Activated CD8-positive, alpha-beta T cell treated with anti-CD3 and anti-CD28 coated beads, Interleukin-2, amount 10 ng/mL, durations not matched to agents 7 days and 5 days (primary cell): ENCODE data around the gene MARCO. TPM values are rescaled to one million over a fixed set of nuclear protein-coding genes. Genes with fewer than 3 reads are reported as not detected.

ENCODE experiments used
- ATAC-seq: fragments of 150-1000 bp; cut with Tn5 transposase; one replicate; pipeline ENCODE4 v1.10.0; 2021; ENCODE audit warnings: moderate library complexity
- CTCF ChIA-PET: fragments of 350-600 bp; sonication (Branson Sonifier 250); formaldehyde crosslinking; loops from one replicate; lab custom pipeline; 2021; ENCODE audit warnings: antibody characterized with exemption; lab: Charles Lee
- POLR2A ChIA-PET: fragments of 350-600 bp; sonication (Branson Sonifier 250); formaldehyde crosslinking; loops from one replicate; lab custom pipeline; 2021; ENCODE audit warnings: antibody characterized with exemption; lab: Charles Lee
- DNase-seq: peaks from one replicate; pipeline ENCODE4 v3.0.0-alpha.2; 2020
- H3K27ac Mint-ChIP-seq: one replicate; pipeline ENCODE4 v1.8.0; 2021; ENCODE audit warnings: mild to moderate bottlenecking, mixed read lengths
- H3K27me3 Mint-ChIP-seq: one replicate; pipeline ENCODE4 v1.8.0; 2021; ENCODE audit warnings: low read depth, mixed read lengths
- H3K36me3 Mint-ChIP-seq: one replicate; pipeline ENCODE4 v1.8.0; 2021; ENCODE audit warnings: low read depth, mixed read lengths
- H3K4me1 Mint-ChIP-seq: one replicate; pipeline ENCODE4 v1.8.0; 2021; ENCODE audit warnings: low read depth, mixed read lengths
- H3K4me3 Mint-ChIP-seq: one replicate; pipeline ENCODE4 v1.8.0; 2021; ENCODE audit warnings: mild to moderate bottlenecking, mixed read lengths
- H3K9me3 Mint-ChIP-seq: one replicate; pipeline ENCODE4 v1.8.0; 2022; ENCODE audit warnings: mixed read lengths; ENCODE audit not compliant: insufficient read depth
- total RNA-seq, 2 experiments: library from RNA; stranded (reverse); gene quantifications; one replicate each; pipeline ENCODE4 v1.2.3, GENCODE V29; 2021

Gene MARCO
- total RNA-seq, 2 experiments from 2014 or later: not detected

- H3K4me3 Mint-ChIP-seq: no peak overlapping the region
- CTCF ChIA-PET: interaction anchor here (1.1 kb wide), 1 partner anchor 99 kb away, joined by 3 read pairs; no protein-coding TSS in a partner anchor
- H3K27ac Mint-ChIP-seq: no peak overlapping the region
- no peak for ATAC-seq
- no peaks in the 10 kb centered on the region for H3K27me3 Mint-ChIP-seq
- H3K4me1 Mint-ChIP-seq: no peaks in the 10 kb centered on the region
- POLR2A ChIA-PET: no interaction called here
- DNase-seq: no peak
- H3K9me3 Mint-ChIP-seq: no peaks in the 10 kb centered on the region
- no peaks in the 10 kb centered on the region for H3K36me3 Mint-ChIP-seq
Observed at GRCh38 chr2:118980573-118980972, 38.6 kb downstream of the MARCO start.

DNA sequence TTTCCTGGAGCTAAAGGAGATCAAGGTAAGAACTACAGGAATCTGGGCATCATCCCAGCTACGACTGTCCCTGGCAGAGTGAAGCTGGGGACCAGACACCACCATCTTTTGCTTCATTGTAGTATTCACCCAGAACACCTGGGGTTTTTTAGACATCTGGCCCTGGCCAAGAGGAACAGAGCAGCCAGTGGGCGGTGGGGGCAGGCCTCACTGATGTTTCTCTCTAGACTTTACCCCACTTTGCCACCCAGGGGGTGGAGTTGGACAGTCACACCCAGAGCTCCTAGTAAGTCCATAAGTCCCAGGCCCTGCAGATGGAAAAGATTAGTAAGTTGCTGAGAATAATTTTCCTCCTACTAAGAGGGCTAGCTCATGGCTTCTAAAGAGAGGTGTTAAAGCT lies 39.6 kb downstream of the MARCO start:
- POLR2A ChIA-PET: no interaction called here

GRCh38 chr2:118982039-118982438 lies 40.0 kb downstream of the MARCO start:
- no peaks in the 10 kb centered on the region for H3K36me3 Mint-ChIP-seq
- no peak for DNase-seq
- peaks cover 8% of the 10 kb centered on the region for H3K4me1 Mint-ChIP-seq
- H3K27me3 Mint-ChIP-seq: peaks cover 2% of the 10 kb centered on the region
- H3K27ac Mint-ChIP-seq: no peak overlapping the region
- ChIA-PET CTCF (no interaction called here), POLR2A (no interaction called here)
- ATAC-seq: no peak
- no peak overlapping the region for H3K4me3 Mint-ChIP-seq
- H3K9me3 Mint-ChIP-seq: no peaks in the 10 kb centered on the region

More for the DNA sequence above, 39.6 kb downstream of the MARCO start:
- DNase-seq (no peak), ATAC-seq (no peak)
- no peaks in the 10 kb centered on the region for H3K9me3 Mint-ChIP-seq
- H3K4me3 Mint-ChIP-seq: no peak overlapping the region
- CTCF ChIA-PET: interaction anchor here (1.1 kb wide), 1 partner anchor 100 kb away, joined by 3 read pairs; no protein-coding TSS in a partner anchor
- peaks cover 4% of the 10 kb centered on the region for H3K4me1 Mint-ChIP-seq
- no peak overlapping the region for H3K27ac Mint-ChIP-seq
- no peaks in the 10 kb centered on the region for H3K27me3 Mint-ChIP-seq
- H3K36me3 Mint-ChIP-seq: no peaks in the 10 kb centered on the region

GRCh38 chr2:118983133-118983532 lies 41.1 kb downstream of the MARCO start:
- H3K4me3 Mint-ChIP-seq: no peak overlapping the region
- no peak overlapping the region for H3K27ac Mint-ChIP-seq
- ChIA-PET POLR2A (no interaction called here), CTCF (interaction anchor here (0.8 kb wide), 1 partner anchor 266 kb away, joined by 3 read pairs; no protein-coding TSS in a partner anchor)
- peaks cover 10% of the 10 kb centered on the region for H3K4me1 Mint-ChIP-seq
- no peak for ATAC-seq
- H3K9me3 Mint-ChIP-seq: no peaks in the 10 kb centered on the region
- no peaks in the 10 kb centered on the region for H3K36me3 Mint-ChIP-seq
- no peak for DNase-seq
- peaks cover 2% of the 10 kb centered on the region for H3K27me3 Mint-ChIP-seq

- CTCF ChIA-PET: interaction anchor here (0.8 kb wide), 1 partner anchor 265 kb away, joined by 3 read pairs; no protein-coding TSS in a partner anchor
- ATAC-seq: no peak
Observed at GRCh38 chr2:118983915-118984314, 41.9 kb downstream of the MARCO start.

GRCh38 chr2:118986738-118987137 lies 44.7 kb downstream of the MARCO start:
- Mint-ChIP-seq H3K27me3 (peaks cover 2% of the 10 kb centered on the region), H3K4me1 (peaks cover 10% of the 10 kb centered on the region), H3K27ac (no peak overlapping the region), H3K9me3 (no peaks in the 10 kb centered on the region), H3K36me3 (no peaks in the 10 kb centered on the region), H3K4me3 (no peak overlapping the region)
- ChIA-PET CTCF (no interaction called here), POLR2A (no interaction called here)
- ATAC-seq (peak; percentile 68), DNase-seq (no peak)

More at GRCh38 chr2:118983915-118984314, 41.9 kb downstream of the MARCO start:
- H3K4me3 Mint-ChIP-seq: no peak overlapping the region
- H3K4me1 Mint-ChIP-seq: peaks cover 10% of the 10 kb centered on the region
- peaks cover 2% of the 10 kb centered on the region for H3K27me3 Mint-ChIP-seq
- POLR2A ChIA-PET: no interaction called here
- no peak for DNase-seq
- no peak overlapping the region for H3K27ac Mint-ChIP-seq
- no peaks in the 10 kb centered on the region for H3K36me3 Mint-ChIP-seq
- H3K9me3 Mint-ChIP-seq: no peaks in the 10 kb centered on the region

- CTCF ChIA-PET: no interaction called here
Observed at GRCh38 chr2:118987886-118988285, 45.9 kb downstream of the MARCO start.

DNA sequence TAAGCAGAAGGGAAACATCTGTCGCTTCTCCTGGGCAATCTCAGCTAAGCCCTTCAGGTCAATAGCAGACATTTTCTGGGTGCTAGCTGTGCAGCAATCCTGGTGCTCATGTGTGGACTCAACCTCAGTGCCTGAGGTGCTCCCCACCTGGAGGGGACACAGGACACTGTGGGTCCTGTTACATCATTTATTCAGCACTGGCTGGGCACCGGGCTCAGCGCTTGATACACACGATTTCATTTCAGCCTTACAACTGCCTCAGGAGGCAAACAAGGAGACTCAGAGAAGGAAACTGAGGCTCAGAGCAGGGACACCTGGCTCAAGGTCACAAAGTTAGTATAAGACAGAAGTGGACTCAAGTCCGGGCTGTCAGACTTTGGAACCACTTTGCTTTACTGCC lies 46.7 kb downstream of the MARCO start:
- no peak overlapping the region for H3K27ac Mint-ChIP-seq
- DNase-seq (no peak), ATAC-seq (no peak)
- H3K4me1 Mint-ChIP-seq: peaks cover 28% of the 10 kb centered on the region
- H3K4me3 Mint-ChIP-seq: no peak overlapping the region
- POLR2A ChIA-PET: no interaction called here
- no peaks in the 10 kb centered on the region for H3K9me3 Mint-ChIP-seq
- H3K36me3 Mint-ChIP-seq: no peaks in the 10 kb centered on the region
- peaks cover 2% of the 10 kb centered on the region for H3K27me3 Mint-ChIP-seq
- CTCF ChIA-PET: no interaction called here

More at GRCh38 chr2:118987886-118988285, 45.9 kb downstream of the MARCO start:
- Mint-ChIP-seq H3K27me3 (peaks cover 2% of the 10 kb centered on the region), H3K4me3 (no peak overlapping the region), H3K36me3 (no peaks in the 10 kb centered on the region), H3K4me1 (peaks cover 20% of the 10 kb centered on the region), H3K9me3 (no peaks in the 10 kb centered on the region), H3K27ac (no peak overlapping the region)
- DNase-seq: peak; percentile 10
- no peak for ATAC-seq
- POLR2A ChIA-PET: no interaction called here

DNA sequence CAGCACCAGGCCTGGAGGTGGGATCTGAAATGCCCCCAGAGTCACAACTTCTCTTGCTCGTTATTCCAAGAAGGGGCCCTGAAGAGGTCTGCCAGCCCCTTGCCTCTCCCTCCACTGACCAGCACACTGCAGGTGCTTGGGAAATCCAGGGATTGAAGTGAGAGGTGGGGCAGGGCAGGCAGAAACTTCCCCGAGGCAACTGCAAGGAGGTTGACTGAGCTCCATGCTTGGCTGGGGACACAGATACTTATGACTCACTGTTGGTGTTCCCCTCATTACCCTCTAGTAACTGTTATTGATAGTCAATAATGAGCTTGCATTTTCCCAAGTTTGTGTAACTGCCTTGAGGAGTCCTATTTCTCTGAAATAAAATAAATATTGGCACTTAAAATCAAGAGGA lies 47.5 kb downstream of the MARCO start:
- H3K4me1 Mint-ChIP-seq: peaks cover 33% of the 10 kb centered on the region
- H3K9me3 Mint-ChIP-seq: no peaks in the 10 kb centered on the region
- CTCF ChIA-PET: interaction anchor here (0.9 kb wide), 1 partner anchor 108 kb away, joined by 5 read pairs; no protein-coding TSS in a partner anchor
- no peak overlapping the region for H3K27ac Mint-ChIP-seq
- peak; percentile 16 for DNase-seq
- no peaks in the 10 kb centered on the region for H3K36me3 Mint-ChIP-seq
- H3K4me3 Mint-ChIP-seq: no peak overlapping the region
- no peak for ATAC-seq
- peaks cover 2% of the 10 kb centered on the region for H3K27me3 Mint-ChIP-seq
- POLR2A ChIA-PET: no interaction called here

DNA sequence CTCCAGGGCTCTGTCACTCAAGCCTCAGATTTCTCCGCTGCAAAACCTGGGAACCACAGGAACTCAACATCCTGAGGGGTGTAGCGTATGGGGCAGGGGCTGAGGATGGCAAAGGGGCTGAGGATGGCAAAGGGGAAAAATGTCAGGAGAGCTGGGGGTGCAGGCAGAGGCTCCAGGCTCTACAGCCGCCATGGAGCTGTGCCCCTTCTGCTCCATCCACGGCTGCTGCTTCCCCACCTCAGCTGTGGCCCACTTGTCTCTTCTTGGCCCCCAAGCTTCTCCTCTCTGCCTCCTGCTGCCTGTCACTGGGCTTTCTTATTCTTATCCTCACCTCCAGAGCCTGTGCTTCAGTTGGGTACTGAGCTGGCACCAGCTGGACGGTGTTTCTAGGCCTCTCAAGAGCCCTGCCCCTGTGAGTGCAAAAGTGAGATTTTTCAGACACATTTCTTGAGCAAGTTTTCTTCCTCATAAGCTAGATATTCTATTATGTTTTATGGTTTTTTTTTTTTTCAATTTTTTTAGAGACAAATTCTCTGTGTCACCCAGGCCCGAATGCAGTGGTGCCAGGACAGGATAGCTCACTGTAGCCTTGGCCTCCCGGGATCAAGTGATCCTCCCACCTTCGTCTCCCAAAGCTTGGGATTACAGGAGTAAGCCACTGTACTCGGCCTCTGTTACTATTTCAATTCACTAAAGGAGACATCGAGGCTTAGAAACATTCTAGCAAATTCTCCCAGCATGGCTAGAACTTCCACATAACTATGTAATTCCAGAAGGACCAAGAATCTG lies 49.0 kb downstream of the MARCO start:
- Mint-ChIP-seq H3K27me3 (peaks cover 2% of the 10 kb centered on the region), H3K36me3 (no peaks in the 10 kb centered on the region), H3K27ac (no peak overlapping the region), H3K4me1 (peaks cover 33% of the 10 kb centered on the region), H3K9me3 (no peaks in the 10 kb centered on the region), H3K4me3 (no peak overlapping the region)
- DNase-seq (no peak), ATAC-seq (no peak)
- POLR2A ChIA-PET: no interaction called here
- CTCF ChIA-PET: no interaction called here

DNA sequence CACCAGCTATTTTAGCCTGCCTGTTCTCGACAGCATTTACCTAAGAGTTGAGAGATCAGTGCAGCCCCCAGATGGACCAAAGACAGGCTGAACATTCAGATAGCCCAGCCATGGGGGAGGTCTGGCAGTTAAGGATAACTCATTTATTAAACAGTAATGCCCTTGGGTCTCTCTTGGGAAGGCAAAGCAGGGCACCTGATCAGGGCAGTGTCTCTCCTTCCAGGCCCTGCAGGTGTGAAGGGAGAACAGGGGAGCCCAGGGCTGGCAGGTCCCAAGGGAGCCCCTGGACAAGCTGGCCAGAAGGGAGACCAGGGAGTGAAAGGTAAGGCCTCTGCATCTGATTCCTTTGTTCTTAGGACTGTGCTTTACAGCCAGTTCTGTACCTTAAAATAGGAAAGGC lies 49.6 kb downstream of the MARCO start:
- DNase-seq: peak; percentile 4

GRCh38 chr2:118992740-118993391 lies 50.9 kb downstream of the MARCO start:
- peak; percentile 51 for DNase-seq
- Mint-ChIP-seq H3K27me3 (no peaks in the 10 kb centered on the region), H3K36me3 (no peaks in the 10 kb centered on the region), H3K27ac (no peak overlapping the region), H3K9me3 (no peaks in the 10 kb centered on the region), H3K4me3 (no peak overlapping the region), H3K4me1 (peaks cover 23% of the 10 kb centered on the region)
- CTCF ChIA-PET: interaction anchor here (0.7 kb wide), 1 partner anchor 122 kb away, joined by 3 read pairs; no protein-coding TSS in a partner anchor
- POLR2A ChIA-PET: no interaction called here
- ATAC-seq: peak; percentile 72

More for the DNA sequence above, 49.6 kb downstream of the MARCO start:
- ChIA-PET CTCF (no interaction called here), POLR2A (no interaction called here)
- Mint-ChIP-seq H3K4me3 (no peak overlapping the region), H3K27ac (no peak overlapping the region), H3K9me3 (no peaks in the 10 kb centered on the region), H3K4me1 (peaks cover 30% of the 10 kb centered on the region), H3K27me3 (peaks cover 2% of the 10 kb centered on the region), H3K36me3 (no peaks in the 10 kb centered on the region)
- no peak for ATAC-seq
